ENCODE data around the gene RAB6B. TPM values are rescaled to one million over a fixed set of nuclear protein-coding genes. Genes with fewer than 3 reads are reported as not detected.

RAB6B gene
- total RNA-seq, 2 donors from 2014 or later, result 3.3 to 8.3 TPM

- DNase-seq (no peak), ATAC-seq (no peak)
- intact Hi-C loops (cut with DNase I, micrococcal nuclease), result loop anchor here in 1 of 2 donors (5.0 kb wide), 1 partner anchor 364 kb away; no protein-coding TSS in a partner anchor
Measured at GRCh38 chr3:133933097-133934024, 37.7 kb upstream of the RAB6B start.

- no peak for DNase-seq
- ATAC-seq, result no peak
- intact Hi-C loops (cut with DNase I, micrococcal nuclease), result loop anchor here in 1 of 2 donors (5.0 kb wide), 1 partner anchor 365 kb away; no protein-coding TSS in a partner anchor
Measured at GRCh38 chr3:133932009-133932408, 36.3 kb upstream of the RAB6B start.

- no peak for DNase-seq
- intact Hi-C loops (cut with DNase I, micrococcal nuclease), result loop anchor here in 1 of 2 donors (5.0 kb wide), 1 partner anchor 366 kb away; no protein-coding TSS in a partner anchor
- no peak for ATAC-seq
Measured at GRCh38 chr3:133931084-133931483, 35.4 kb upstream of the RAB6B start.

GRCh38 chr3:133930341-133930933 is 34.8 kb upstream of the RAB6B start:
- ATAC-seq, result peak; percentile 34
- intact Hi-C loops (cut with DNase I, micrococcal nuclease), result loop anchor here in 1 of 2 donors (5.0 kb wide), 1 partner anchor 367 kb away; no protein-coding TSS in a partner anchor
- no peak for DNase-seq

DNA sequence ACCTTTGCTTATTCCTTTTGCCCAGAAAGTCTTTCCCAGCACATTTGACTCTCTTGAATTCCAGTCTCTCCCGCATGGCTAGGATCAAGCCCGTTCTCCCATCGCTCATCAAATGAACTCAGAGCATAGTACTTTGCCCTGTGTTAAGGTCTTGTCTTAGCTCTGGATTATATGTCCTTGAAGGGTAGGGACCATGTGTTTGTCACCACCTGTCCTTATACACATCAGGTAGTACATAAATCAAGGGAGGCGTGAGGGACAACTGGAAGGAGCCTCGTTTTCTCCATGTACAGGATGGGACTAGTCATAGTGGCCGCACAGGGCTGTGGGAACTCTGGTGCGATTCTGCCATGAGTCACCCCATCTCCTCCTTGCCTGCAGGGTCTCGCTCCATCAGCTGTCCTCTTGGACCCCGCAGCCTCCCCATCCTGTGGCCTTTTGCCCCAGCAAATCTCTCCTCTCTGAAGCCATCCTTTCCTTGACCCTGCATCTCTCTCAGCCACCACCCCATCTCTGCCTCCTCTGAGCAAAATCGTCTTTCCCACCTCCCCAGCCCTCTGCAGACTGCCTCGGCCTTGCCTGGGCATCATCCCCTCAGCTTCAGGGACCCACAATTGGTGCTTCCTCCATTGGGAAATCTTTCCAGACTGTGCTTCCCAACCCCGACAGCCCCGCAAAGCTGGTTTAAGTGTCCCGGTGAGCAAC is 33.4 kb upstream of the RAB6B start:
- no peak for ATAC-seq
- intact Hi-C loops (cut with DNase I, micrococcal nuclease), result loop anchor here (5.0 to 10.0 kb wide), 2 partner anchors 107 to 114 kb away; no protein-coding TSS in a partner anchor

GRCh38 chr3:133928136-133928893 is 32.6 kb upstream of the RAB6B start:
- DNase-seq (no peak), ATAC-seq (peak; percentile 6)
- intact Hi-C loops (cut with DNase I, micrococcal nuclease), result loop anchor here (5.0 to 10.0 kb wide), 2 partner anchors 106 to 114 kb away; no protein-coding TSS in a partner anchor

More for the DNA sequence above, 33.4 kb upstream of the RAB6B start:
- DNase-seq, result no peak

DNA sequence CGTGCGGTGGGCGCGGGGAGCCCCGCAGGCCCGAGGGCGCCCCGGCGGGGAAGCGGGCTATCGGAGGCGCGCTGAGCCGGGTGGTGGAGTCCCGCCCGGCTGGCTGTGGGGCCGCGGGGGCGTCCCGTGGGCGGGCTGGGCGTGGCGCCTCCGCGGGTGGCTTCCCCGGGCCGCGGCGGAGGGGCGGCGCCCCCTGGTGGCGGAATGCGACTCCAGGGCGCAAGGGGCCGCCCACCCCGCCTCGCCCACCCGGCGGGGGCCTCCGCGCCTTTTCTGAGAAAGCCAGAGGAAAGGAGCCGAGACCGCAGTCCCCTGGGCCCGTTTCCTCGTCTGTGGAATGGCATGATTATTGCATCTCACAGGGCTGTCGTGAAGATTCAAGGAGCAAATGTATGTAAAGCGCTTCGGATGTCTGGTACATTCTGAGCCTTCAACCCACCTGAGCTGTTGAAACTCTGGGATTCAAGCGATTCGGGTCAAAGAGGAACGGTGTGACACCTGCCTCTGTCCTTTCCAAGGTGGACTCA is 31.9 kb upstream of the RAB6B start:
- DNase-seq, result peak in 1 of 2 donors; percentile 74
- ATAC-seq, result peak; percentile 67
- intact Hi-C loops (cut with DNase I, micrococcal nuclease), result loop anchor here (5.0 to 10.0 kb wide), 2 partner anchors 105 to 113 kb away; no protein-coding TSS in a partner anchor

DNA sequence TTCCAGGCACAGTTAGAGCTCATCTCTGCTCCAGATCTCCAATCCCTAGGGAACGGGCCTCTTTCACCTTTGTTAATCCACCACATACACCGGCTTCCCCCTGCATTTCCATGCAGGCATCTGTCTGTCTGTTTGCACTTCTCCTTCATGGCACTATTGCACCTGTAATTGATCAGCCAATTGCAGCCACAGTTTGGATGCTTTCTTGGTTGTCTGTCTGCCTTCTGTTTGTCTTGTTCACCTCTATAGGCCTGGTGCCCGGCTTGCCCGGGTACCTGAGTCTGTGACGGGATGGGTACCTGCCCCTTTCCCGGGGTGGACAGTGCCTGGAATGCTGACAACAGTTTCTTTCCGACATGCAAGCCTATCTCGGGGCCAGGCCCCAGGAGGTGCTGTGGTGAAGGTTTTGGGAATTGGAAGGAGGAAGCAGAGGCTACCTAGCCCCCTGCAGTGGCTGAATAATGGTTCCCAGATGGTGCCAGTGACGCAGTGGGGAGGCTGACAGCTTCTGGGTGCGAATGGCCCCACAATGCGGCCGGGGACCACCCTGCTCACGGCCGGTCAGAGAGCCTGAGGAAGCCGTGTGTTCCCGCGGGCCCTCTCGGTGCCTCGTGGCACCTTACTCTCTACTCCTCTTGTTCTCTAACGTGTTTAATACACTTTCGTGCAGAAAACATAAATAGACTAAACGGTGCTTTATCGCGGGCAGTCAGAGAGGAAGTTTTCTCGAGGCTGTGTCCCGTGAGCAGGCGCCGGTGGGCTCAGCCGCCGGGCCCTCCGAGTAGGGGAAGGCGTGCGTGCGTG is 31.3 kb upstream of the RAB6B start:
- ATAC-seq (no peak), DNase-seq (no peak)
- intact Hi-C loops (cut with DNase I, micrococcal nuclease), result loop anchor here (5.0 to 10.0 kb wide), 2 partner anchors 105 to 112 kb away; no protein-coding TSS in a partner anchor

- intact Hi-C loops (cut with DNase I, micrococcal nuclease), result loop anchor here (5.0 to 10.0 kb wide), 2 partner anchors 104 to 111 kb away; no protein-coding TSS in a partner anchor
- no peak for DNase-seq
Measured at GRCh38 chr3:133925960-133926735, 30.5 kb upstream of the RAB6B start.

DNA sequence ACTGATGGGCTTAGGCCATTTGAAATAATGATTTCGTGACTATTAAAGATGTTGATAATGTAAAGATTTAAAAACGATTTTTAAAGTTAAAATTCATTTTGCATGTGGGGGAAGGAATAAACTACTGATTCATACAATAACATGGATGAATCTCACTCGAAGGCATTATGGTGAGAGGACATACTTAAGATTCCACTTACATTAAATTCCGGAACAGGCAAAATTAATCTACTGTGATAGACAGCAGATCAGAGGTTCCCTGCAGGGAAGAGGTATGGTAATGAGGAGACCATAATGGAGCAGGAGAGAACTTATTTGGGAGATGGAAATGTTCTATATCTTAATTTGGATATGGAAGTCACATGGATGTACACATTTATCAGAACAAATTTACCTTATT is 28.4 kb upstream of the RAB6B start:
- no peak for ATAC-seq
- intact Hi-C loops (cut with DNase I, micrococcal nuclease), result loop anchor here in 1 of 2 donors (10.0 kb wide), 1 partner anchor 109 kb away; no protein-coding TSS in a partner anchor
- DNase-seq, result no peak

More at GRCh38 chr3:133925960-133926735, 30.5 kb upstream of the RAB6B start:
- no peak for ATAC-seq

DNA sequence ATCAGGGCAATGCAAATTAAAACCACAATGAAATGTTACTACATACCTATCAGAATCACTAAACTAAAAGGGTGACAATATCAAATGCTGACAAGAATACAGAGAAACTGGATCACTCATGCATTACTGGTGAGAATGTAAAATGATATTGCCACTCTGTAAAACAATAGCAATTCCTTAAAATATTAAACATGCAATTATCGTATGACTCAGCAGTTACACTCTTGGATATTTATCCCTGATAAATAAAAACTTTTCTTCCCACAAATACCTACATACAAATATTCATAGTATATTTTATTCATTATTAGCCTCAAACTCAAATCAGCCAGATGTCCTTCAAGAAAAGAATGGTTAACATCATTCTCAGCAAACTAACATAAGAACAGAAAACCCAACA is 25.9 kb upstream of the RAB6B start:
- DNase-seq, result no peak
- intact Hi-C loops (cut with DNase I, micrococcal nuclease), result loop anchor here in 1 of 2 donors (10.0 kb wide), 1 partner anchor 107 kb away; no protein-coding TSS in a partner anchor
- ATAC-seq, result no peak

- intact Hi-C loops (cut with DNase I, micrococcal nuclease), result no loop called here
- ATAC-seq, result no peak
- no peak for DNase-seq
Measured at GRCh38 chr3:133917144-133917543, 21.5 kb upstream of the RAB6B start.

GRCh38 chr3:133915685-133916658 is 20.3 kb upstream of the RAB6B start:
- ATAC-seq (no peak), DNase-seq (no peak)
- intact Hi-C loops (cut with DNase I, micrococcal nuclease), result no loop called here

DNA sequence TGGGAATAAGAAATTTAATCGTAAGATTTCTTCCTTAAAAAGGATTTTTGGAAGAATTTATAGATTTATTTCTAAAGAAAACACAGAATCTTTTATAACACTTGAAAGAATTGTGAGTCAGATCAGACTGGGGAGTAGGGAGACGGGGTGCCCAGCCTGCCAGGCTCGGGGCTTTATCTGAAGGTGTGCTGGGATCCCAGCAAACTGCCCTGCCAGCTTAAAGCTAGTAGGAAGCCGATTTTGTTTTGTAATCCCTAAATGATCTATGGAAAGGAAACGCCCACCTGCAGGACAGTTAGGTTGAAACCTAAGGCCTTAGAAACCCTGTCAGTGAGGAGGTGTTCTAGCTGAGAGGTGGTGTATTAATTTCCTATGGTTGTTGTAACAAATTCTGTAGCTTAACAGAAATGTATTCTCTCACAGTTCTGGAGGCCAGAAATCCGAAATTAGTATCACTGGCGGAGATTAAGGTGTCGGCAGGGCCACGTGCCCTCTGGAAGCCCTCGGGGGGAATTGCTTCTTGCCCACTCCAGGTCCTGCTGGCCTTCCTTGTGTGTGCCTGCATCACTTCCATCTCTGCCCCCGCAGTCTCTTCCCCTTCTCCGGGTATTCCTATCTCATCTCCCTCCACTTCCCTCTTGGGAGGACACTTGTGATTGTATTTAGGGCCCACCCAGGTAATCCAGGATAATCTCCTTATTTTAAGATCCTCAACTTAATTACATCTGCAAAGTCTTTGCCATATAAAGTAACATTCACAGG is 19.3 kb upstream of the RAB6B start:
- no peak for DNase-seq
- intact Hi-C loops (cut with DNase I, micrococcal nuclease), result no loop called here
- no peak for ATAC-seq
